Progenitor cell of endocrine pancreas (in vitro differentiated cells): ENCODE measurements around the gene LBHD1. TPM values are rescaled to one million over a fixed set of nuclear protein-coding genes. Genes with fewer than 3 reads are reported as not detected.

Experiments used
- DNase-seq: peaks from one replicate; pipeline ENCODE4 v3.0.0; 2021; ENCODE audit warnings: low spot score; ENCODE audit not compliant: unreplicated experiment
- H3K27ac Mint-ChIP-seq: 2 replicates; pipeline ENCODE4 v1.8.0; 2021; ENCODE audit warnings: mild to moderate bottlenecking, moderate library complexity, mixed read lengths
- H3K27me3 Mint-ChIP-seq: 2 replicates; pipeline ENCODE4 v1.8.0; 2021; ENCODE audit warnings: mixed read lengths
- H3K36me3 Mint-ChIP-seq: 2 replicates; pipeline ENCODE4 v1.8.0; 2022; ENCODE audit warnings: mixed read lengths; ENCODE audit not compliant: insufficient read depth
- H3K4me1 Mint-ChIP-seq: 2 replicates; pipeline ENCODE4 v1.8.0; 2021; ENCODE audit warnings: low read depth, mixed read lengths
- H3K4me3 Mint-ChIP-seq: 2 replicates; pipeline ENCODE4 v1.8.0; 2021; ENCODE audit warnings: low read depth, mild to moderate bottlenecking, moderate library complexity, mixed read lengths
- H3K9me3 Mint-ChIP-seq: 2 replicates; pipeline ENCODE4 v1.8.0; 2021; ENCODE audit warnings: low read depth, mixed read lengths
- CTCF ChIP-seq: fragments of 200-600 bp; sonication (generic); IDR thresholded peaks from one replicate; pipeline ENCODE4 v1.5.0; 2021; ENCODE audit warnings: antibody characterized with exemption, mild to moderate bottlenecking; ENCODE audit not compliant: unreplicated experiment
- total RNA-seq: library from RNA; stranded (reverse); gene quantifications from 2 replicates; pipeline ENCODE4 v1.2.1, GENCODE V29; 2021

LBHD1 gene
- total RNA-seq, 1 donor from 2014 or later: 9.3 TPM

GRCh38 chr11:62615521-62615920, 56.5 kb downstream of the LBHD1 start:
- Mint-ChIP-seq H3K4me3 (no peak overlapping the region), H3K9me3 (no peaks in the 10 kb centered on the region), H3K4me1 (peaks cover 5% of the 10 kb centered on the region), H3K36me3 (no peaks in the 10 kb centered on the region), H3K27ac (no peak overlapping the region), H3K27me3 (no peaks in the 10 kb centered on the region)
- TF ChIP-seq CTCF: no peak
- no peak for DNase-seq

- H3K36me3 Mint-ChIP-seq: no peaks in the 10 kb centered on the region
- no peaks in the 10 kb centered on the region for H3K9me3 Mint-ChIP-seq
- peak overlapping the region; percentile 94 for H3K27ac Mint-ChIP-seq
- no peak for TF ChIP-seq CTCF
- H3K4me1 Mint-ChIP-seq: peaks cover 5% of the 10 kb centered on the region
- no peak overlapping the region for H3K4me3 Mint-ChIP-seq
- DNase-seq: no peak
- no peaks in the 10 kb centered on the region for H3K27me3 Mint-ChIP-seq
Measured at GRCh38 chr11:62614275-62614674, 57.8 kb downstream of the LBHD1 start.

GRCh38 chr11:62613291-62613778, 58.7 kb downstream of the LBHD1 start:
- Mint-ChIP-seq H3K9me3 (no peaks in the 10 kb centered on the region), H3K27ac (no peak overlapping the region), H3K4me1 (peaks cover 5% of the 10 kb centered on the region), H3K4me3 (no peak overlapping the region), H3K36me3 (peaks cover 2% of the 10 kb centered on the region), H3K27me3 (no peaks in the 10 kb centered on the region)
- no peak for DNase-seq
- TF ChIP-seq CTCF: no peak

Other genes with a start within 250 kb of the LBHD1 start
- 27.2 and 39.8 TPM in 2 replicates for gene AHNAK, start 125.5 kb downstream of the LBHD1 start, total RNA-seq
- 1,931 and 1,938 TPM in 2 replicates for gene EEF1G, start 98.4 kb downstream of the LBHD1 start, total RNA-seq
- 23.1 and 26.0 TPM in 2 replicates for gene TUT1, start 80.7 kb downstream of the LBHD1 start, total RNA-seq
- gene MTA2, start 70.4 kb downstream of the LBHD1 start, total RNA-seq: 134 and 140 TPM in 2 replicates
- 42.7 and 47.0 TPM in 2 replicates for gene EML3, start 59.5 kb downstream of the LBHD1 start, total RNA-seq
- gene ROM1, start 59.0 kb downstream of the LBHD1 start, total RNA-seq: 0.62 and 0.86 TPM in 2 replicates
- 43.4 and 48.9 TPM in 2 replicates for gene B3GAT3, start 50.3 kb downstream of the LBHD1 start, total RNA-seq
- gene GANAB, start 25.7 kb downstream of the LBHD1 start, total RNA-seq: 354 and 361 TPM in 2 replicates
- gene INTS5, start 19.0 kb downstream of the LBHD1 start, total RNA-seq: 23.6 and 24.7 TPM in 2 replicates
- 71.7 and 73.5 TPM in 2 replicates for gene C11orf98, start 7.1 kb downstream of the LBHD1 start, total RNA-seq
- gene CSKMT, start 7.0 kb downstream of the LBHD1 start, total RNA-seq: 12.2 and 18.0 TPM in 2 replicates
- 7.0 and 7.6 TPM in 2 replicates for gene UQCC3, start 594 bp downstream of the LBHD1 start, total RNA-seq
- gene UBXN1, start 6.8 kb upstream of the LBHD1 start, total RNA-seq: 99.8 and 102 TPM in 2 replicates
- 0.65 and 0.89 TPM in 2 replicates for gene LRRN4CL, start 17.3 kb upstream of the LBHD1 start, total RNA-seq
- gene BSCL2, start 35.2 kb upstream of the LBHD1 start, total RNA-seq: 84.9 and 85.8 TPM in 2 replicates
- gene GNG3, start 35.4 kb upstream of the LBHD1 start, total RNA-seq: 1.8 and 2.0 TPM in 2 replicates
- 61.0 and 63.9 TPM in 2 replicates for gene HNRNPUL2, start 55.2 kb upstream of the LBHD1 start, total RNA-seq
- 35.5 and 40.8 TPM in 2 replicates for gene TTC9C, start 56.2 kb upstream of the LBHD1 start, total RNA-seq
- 13.4 and 17.3 TPM in 2 replicates for gene ZBTB3, start 81.9 kb upstream of the LBHD1 start, total RNA-seq
- 93.8 and 101 TPM in 2 replicates for gene POLR2G, start 89.3 kb upstream of the LBHD1 start, total RNA-seq
- 52.3 and 56.3 TPM in 2 replicates for gene TAF6L, start 99.1 kb upstream of the LBHD1 start, total RNA-seq
- 38.4 and 40.8 TPM in 2 replicates for gene TMEM179B, start 115.1 kb upstream of the LBHD1 start, total RNA-seq
- gene TMEM223, start 119.7 kb upstream of the LBHD1 start, total RNA-seq: 18.6 and 19.8 TPM in 2 replicates
- 120 and 130 TPM in 2 replicates for gene NXF1, start 133.2 kb upstream of the LBHD1 start, total RNA-seq
- gene STX5, start 159.8 kb upstream of the LBHD1 start, total RNA-seq: 39.3 and 45.3 TPM in 2 replicates
- gene TEX54, start 160.6 kb upstream of the LBHD1 start, total RNA-seq: not detected in 2 replicates
- gene WDR74, start 167.3 kb upstream of the LBHD1 start, total RNA-seq: 55.8 and 60.3 TPM in 2 replicates
- 140 and 180 TPM in 2 replicates for gene SLC3A2, start 208.6 kb upstream of the LBHD1 start, total RNA-seq
- gene CHRM1, start 249.1 kb upstream of the LBHD1 start, total RNA-seq: 0.62 and 0.67 TPM in 2 replicates